Measurements from ENCODE around the gene OR10V1. TPM values are rescaled to one million over a fixed set of nuclear protein-coding genes. Genes with fewer than 3 reads are reported as not detected.
A peak's percentile ranks its signal among the peaks of the same experiment; 100 is the strongest.

The OR10V1 gene
- total and polyA plus RNA-seq, 9 of the 15 experiments (the other 6 are each of a cell fraction or from before 2014, with no cell fraction given), result not detected

GRCh38 chr11:59753650-59754493, 40.2 kb upstream of the OR10V1 start (continued):
- TF ChIP-seq ZBTB33 (CRISPR knock-in tag; IDR thresholded peaks at IDR 0.05) (peak; percentile 43; the same call in 1 of the 2 replicates), ZEB2 (IDR thresholded peaks at IDR 0.05) (0 out of 2 replicates have a peak, but pooled peaks have one; percentile 47), SMAD4 (CRISPR knock-in tag; conservative IDR thresholded peaks at IDR 0.05) (peak; percentile 76; the same call in 1 of the 2 replicates), KDM5B (IDR thresholded peaks at IDR 0.05; ENCODE audit: insufficient replicate concordance, low read depth, low read length) (no peak), CEBPB (tag; IDR thresholded peaks at IDR 0.05) (no peak), ZNF324 (CRISPR knock-in tag; IDR thresholded peaks at IDR 0.05) (no peak), ZFPM2 (CRISPR knock-in tag; IDR thresholded peaks at IDR 0.05) (no peak), MYC (IDR thresholded peaks at IDR 0.05; ENCODE audit: low read depth, low read length) (peak; percentile 20; the same call in 1 of the 2 replicates), MYC (CRISPR knock-in tag; IDR thresholded peaks at IDR 0.05; ENCODE audit: borderline replicate concordance, low read depth) (0 out of 2 replicates have a peak, but pooled peaks have one; percentile 12), ZBTB49 (CRISPR knock-in tag; IDR thresholded peaks at IDR 0.05; ENCODE audit: borderline replicate concordance) (0 out of 2 replicates have a peak, but pooled peaks have one; percentile 16), L3MBTL2 (IDR thresholded peaks at IDR 0.05) (peak; percentile 71; the same call in 1 of the 2 replicates), NONO (IDR thresholded peaks at IDR 0.05; ENCODE audit: low read depth in 2 of 2, low read length in 1 of 2) (0 out of 4 replicates have a peak, but pooled peaks of 1 of the 2 experiments have one; percentile 40), ZSCAN32 (CRISPR knock-in tag; IDR thresholded peaks at IDR 0.05) (peak; percentile 27; the same call in 1 of the 2 replicates), ZNF23 (CRISPR knock-in tag; IDR thresholded peaks at IDR 0.05) (no peak), TFAM (CRISPR knock-in tag; conservative IDR thresholded peaks at IDR 0.05) (no peak), CREB1 (IDR thresholded peaks at IDR 0.05) (0 out of 2 replicates have a peak, but pooled peaks have one; percentile 23), CREB1 (CRISPR knock-in tag; IDR thresholded peaks at IDR 0.05) (no peak), ZKSCAN8 (CRISPR knock-in tag; IDR thresholded peaks at IDR 0.05) (no peak), MIER1 (IDR thresholded peaks at IDR 0.05; ENCODE audit: low read depth) (0 out of 2 replicates have a peak, but pooled peaks have one; percentile 16), PHF20 (IDR thresholded peaks at IDR 0.05; ENCODE audit: partially characterized antibody) (no peak), ZNF449 (CRISPR knock-in tag; IDR thresholded peaks at IDR 0.05) (0 out of 2 replicates have a peak, but pooled peaks have one; percentile 24)
